ENCODE results near the gene TMEM132D.
"Not testable (repeated sequence)": the region's sequence is repeated elsewhere in the genome, so short reads cannot be mapped to it uniquely, and the experiment has no call there.

TMEM132D gene

DNA sequence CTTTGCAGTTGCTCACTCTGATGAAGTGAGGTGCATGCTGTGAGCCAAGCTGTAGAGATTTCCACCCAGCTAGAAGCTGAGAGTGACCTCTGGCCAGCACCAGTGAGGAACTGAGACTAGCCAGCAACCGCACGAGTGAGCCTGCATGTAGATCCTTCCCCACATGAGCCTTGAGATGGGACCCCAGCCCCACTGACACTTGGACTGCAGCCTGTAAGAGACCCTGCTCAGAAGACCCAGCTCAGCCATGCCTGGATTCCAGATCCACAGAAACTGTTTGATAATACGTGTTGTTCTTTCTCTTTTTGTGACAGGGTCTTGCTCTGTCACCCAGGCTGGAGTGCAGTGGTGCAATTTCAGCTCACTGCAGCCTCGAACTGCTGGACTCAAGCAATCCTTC, 821.4 kb downstream of the TMEM132D start:
- no peak for DNase-seq

- no peak for DNase-seq
Observed at GRCh38 chr12:129081755-129082250, 822.0 kb downstream of the TMEM132D start.

DNA sequence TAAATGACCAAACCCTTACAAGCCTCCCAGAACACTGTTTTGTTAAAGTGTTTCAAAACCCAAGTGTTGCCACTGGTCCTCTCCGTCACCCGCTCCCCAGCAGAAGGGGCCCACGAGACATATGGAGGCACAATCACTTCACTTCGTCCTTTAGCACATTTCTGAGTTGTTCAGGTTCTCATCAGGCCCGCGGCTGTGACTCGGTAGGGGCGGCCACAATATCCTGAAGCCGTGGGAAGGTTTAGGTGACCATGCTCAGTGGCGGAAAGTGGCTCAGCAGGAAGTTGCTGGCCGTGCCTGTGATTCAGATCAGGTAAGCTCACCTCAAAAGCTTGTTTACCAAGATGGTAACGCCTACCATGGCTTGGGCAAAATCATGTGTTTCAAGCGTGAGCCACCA, 823.0 kb downstream of the TMEM132D start:
- DNase-seq = no peak

DNA sequence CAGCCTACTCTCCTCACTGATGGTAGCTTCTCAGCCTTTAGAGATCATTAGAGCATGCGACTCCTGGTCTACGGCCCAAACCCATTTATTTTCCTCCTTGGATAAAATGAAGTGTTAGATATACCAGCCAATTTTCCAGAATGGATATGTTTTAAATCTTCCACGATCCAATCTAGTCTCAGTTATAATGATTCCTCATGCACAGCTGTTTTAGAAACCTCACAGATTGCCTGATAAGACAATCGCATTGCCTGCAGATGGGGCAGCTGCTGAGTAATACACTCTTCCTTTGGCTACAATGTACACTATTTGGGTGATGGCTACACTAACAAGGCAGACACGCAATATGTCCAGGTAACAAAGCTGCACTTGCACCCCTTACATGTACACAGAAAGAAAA, 823.4 kb downstream of the TMEM132D start:
- DNase-seq = no peak

DNA sequence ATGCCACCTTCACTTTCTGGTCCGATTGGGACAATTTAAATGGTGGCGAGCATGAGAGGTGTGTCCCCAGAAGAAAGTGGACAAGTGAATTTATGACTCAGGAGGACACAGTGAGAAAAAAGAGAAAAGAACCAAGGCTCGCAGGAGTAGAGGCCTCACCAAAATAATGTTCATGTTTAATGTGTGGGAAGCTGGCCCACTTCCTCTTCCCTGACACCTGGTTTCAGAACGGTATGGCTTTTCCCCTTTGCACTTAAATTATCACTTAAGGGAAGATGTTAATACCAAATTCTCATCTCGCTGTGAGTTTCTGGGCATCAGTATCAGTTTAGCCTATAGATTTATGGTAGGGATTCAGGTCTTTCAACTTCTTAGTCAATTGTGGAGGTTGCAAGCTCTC, 824.1 kb downstream of the TMEM132D start:
- DNase-seq = no peak

GRCh38 chr12:129076441-129077320, 827.1 kb downstream of the TMEM132D start:
- no peak for DNase-seq

DNA sequence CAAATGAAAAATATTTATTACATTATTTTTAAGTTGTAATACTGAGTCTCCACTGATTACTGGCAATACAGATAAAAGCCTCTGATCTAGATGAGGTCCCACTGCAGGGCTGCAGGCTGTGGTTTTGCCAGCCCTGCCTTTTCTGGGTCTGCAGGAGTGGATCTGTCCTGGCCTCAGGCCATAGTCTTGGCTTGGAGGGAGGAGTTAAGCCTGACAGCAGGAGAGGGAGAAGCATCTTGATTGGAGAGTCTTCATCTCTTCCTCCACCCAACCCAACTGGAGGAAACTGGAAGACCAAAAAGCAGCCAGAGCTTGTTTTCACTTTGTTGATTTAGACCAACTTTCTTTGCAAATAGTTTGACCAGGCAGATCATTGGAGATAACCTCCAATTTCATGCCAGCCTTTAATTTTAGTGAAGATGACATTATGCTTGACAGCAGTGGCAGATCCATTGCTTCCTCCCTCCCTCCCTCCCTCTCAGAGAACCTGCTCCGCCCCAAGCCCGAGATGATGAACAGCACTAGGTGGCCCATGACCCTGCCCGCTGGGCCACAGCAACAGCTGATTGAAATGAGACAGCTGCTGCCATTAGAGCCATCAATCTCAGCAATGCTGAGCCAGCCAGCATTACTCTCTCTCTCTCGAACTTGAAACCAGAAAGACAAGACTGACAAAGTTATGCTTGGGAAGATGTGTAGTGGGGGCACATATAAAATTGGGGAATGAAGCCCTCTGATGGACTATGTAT, 828.2 kb downstream of the TMEM132D start:
- no peak for DNase-seq

GRCh38 chr12:129074379-129074778, 829.4 kb downstream of the TMEM132D start:
- no peak for DNase-seq

DNA sequence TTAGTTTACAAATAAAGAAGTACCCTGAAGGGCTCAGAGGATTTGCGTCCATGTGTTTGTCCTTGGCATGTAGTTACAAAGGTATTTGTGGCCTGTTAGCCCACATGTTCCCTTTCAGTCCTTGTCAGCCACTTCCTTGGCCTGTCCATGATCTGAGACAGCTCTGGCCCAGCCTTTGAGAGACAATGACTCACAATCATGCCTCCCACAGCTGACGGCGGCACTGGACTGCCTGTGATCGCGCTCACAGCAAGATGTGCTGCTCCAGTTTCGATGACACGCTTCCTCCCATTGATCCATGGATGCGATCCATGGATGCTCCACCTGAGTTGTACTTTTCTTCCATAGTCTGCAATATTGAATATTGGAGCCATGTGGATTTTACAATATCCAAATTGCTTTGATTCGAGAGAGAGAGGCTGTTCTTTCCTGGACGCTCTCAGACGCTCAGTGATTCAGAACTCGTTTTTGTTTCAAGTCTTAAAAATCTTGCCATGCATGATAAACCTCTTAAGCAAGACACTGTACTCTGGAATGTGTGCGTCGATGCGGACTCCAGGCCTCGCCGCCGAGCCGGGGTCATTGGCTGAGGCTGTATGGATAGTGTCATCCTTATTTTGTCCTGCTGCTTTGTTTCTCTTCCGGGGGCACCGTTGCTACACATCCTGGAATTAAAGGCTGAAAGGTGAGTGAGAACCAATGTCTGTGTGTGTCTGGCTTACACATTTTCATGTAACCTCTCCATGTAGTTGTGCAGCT, 830.5 kb downstream of the TMEM132D start:
- no peak for DNase-seq

GRCh38 chr12:129071362-129071761, 832.5 kb downstream of the TMEM132D start:
- no peak for DNase-seq

DNA sequence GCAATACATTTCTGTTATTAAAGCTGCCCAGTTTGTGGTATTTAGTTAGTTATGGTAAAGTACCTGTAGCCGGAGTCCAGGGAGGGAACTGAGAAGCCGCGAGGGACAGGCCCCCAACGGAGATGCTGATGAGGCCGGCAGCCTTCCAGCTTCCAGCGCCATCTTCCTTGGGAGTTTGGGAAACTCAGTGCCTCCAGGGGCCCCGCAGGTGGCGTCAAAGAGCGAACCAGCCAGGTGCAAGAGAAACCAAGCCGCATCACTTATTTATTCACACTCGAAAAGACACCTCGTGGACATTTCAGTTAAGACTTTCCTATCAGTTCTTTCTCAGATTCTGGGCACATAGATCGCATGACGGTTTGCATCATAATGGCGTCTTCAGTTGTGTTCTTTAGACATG, 833.9 kb downstream of the TMEM132D start:
- no peak for DNase-seq

DNA sequence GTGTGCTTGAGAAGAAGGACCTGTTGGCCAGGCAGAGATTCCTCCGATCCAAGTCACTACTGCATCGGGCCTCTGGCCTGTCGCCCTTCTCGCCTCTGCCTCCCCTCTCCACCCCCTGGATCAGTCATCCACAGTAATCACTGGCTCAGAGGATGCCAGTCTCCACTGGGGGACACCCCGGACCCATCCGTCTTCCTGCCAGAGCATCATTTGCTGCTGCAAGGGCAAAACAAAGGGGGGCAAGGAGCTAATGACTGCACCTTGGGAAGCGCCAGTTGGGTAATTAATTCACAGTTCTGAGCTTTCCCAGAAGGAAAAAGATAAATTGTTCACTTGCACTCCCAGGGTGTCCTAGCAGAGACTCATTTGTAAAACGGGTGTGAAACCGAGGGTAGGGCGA, 835.1 kb downstream of the TMEM132D start:
- no peak for DNase-seq

DNA sequence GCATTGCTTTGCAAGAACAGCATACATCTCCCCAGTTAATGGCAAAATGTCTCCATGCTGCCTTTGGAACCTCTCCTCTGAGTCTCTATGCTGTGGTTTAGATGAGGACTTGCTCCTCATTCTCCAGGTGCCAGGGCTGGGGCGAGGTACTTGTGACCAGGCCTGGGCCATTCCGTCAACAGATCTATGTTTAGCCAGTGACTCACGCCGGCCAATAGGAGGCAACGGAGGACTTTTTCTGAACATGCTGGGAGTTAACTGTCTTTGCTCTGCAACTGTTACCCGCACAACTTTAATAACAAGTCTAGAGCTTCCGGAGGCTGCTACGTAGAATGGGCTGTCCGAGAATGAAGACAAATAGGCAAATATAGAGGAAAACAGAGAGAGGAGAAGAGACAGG, 836.3 kb downstream of the TMEM132D start:
- DNase-seq = no peak

DNA sequence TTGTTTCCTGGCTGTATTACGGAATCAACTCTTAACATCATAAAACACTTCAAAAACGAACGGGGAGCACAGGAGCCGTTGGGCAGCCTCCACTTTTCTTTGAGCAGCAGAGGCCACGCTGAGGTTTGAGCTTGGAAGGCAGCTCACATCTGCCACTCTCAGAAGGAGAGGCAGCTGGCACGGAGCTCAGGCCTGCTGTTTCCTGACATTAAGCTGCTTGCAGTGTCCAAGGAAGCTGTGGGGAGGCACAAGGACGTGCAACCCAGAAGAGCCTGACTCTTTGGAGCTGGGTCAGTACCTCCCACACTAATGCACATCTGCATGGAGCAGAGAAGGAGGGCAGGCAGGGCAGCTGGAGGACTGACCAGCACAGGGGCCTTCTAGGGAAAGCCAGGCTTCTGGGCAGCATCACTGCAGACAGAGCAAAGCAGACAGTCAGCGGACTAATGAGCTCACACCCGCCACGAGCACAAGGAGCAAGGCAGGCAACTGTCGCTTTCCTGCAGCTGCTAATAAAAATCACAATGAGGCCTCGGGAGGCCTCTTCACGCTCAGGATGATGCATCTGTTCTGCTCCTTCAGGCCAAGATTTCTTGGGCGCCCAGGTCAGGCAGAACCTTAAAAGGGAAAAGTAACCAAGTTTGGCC, 839.5 kb downstream of the TMEM132D start:
- no peak for DNase-seq

DNA sequence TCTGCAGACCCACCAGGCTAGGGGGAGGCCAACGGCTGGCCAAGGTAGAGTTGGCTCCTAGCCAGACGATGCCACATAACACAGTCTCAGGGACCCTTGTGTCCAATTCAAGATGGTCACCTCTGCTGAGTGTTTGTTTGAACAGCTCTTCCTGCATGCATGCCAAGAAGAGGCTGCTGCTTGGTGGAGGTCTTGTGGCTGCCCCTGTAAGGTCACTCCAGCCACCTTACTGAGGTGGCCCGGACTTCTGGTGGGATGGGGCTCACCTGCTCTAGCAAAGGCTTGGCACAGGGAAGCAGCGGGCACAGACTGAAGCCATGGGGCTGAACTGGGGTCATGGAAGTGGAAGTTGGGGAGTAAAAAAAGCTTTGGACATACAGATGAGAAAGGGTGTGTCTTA, 840.2 kb downstream of the TMEM132D start:
- DNase-seq = no peak

DNA sequence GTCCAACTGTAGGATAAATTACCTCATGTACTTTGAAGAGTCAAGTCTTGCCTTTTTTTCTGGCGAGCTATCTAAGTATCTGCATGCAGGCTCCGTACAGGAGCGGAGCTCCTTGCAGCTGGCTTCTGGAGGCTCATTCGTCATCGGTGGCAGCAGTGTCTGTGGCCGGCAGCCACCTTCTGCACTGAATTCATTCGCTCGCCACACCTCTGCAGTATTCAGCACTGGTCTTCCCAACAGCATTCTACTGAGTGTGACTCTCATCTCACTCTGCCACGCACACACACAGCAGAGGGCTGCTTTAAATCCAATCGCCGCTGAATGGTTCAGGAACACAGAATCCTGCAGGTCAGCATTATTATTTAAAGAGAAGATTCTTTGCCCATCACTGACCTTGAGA, 850.6 kb downstream of the TMEM132D start:
- DNase-seq = no peak

DNA sequence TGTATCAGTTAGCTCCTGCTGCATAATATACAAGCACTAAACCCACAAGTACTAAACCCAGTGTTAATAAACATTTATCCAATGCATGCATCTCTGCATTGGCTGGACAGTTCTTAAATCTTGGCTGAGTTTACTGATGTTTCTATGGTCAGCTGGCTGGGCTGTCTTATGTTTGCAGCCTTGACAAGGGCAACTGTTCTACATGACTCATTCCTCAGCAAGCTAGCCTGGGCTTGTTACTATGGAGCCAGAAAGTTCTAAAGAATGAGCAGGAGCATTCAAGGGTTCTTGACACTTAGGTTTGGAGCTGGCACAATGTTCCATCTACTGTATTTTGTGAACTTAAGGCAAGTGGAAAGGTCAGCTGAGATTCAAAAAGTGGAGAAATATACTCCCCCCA, 851.5 kb downstream of the TMEM132D start:
- no peak for DNase-seq

DNA sequence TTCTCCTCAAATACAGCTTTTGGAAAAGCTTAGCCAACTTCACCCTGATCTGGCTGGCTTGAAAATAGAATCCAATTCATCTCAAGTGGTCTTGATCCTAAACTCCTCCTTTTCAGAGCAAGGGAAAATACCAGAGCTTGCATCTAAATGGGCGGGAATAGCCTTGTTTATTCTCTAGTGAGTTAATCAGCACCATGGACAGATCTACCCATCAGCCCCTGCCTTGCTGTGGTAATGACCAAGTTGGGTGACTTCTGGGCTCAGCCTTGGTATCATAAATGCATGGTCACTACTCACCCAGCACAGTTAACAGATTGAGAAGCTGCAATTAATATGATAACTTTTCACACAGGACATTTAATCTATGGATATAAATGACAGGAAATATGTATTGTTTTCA, 853.9 kb downstream of the TMEM132D start:
- no peak for DNase-seq

DNA sequence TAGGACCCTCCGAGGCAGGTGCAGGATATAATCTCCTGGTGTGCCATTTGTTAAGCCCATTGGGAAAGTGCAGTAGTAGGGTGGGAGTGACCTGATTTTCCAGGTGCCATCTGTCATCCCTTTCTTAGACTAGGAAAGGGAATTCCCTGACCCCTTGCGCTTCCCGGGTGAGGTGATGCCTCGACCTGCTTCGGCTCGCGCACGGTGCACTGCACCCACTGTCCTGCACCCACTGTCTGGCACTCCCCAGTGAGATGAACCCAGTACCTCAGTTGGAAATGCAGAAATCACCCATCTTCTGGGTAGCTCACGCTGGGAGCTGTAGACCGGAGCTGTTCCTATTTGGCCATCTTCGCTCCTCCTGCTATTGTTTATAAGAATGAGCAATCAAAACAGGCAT, 860.5 kb downstream of the TMEM132D start:
- not testable (repeated sequence) for DNase-seq

DNA sequence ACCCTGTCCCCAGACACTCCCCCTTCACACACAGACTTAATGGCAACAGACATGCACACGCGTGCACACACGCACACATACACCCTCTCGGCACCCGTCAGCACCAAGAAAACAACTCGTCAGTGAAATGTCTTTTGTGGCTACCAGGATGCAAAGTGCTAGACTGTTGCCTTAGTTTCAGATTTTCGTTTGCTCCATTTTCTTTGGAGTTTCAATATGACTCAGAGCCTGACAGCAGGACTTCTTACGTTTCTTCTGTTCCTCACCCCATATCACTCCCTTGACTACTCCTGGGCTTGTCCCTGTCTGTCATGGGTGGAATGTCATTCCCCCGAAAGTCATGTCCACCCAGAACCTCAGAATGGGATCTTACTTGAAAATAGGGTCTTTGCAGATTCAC, 867.7 kb downstream of the TMEM132D start:
- DNase-seq = no peak

GRCh38 chr12:129034558-129035289, 869.1 kb downstream of the TMEM132D start:
- DNase-seq = no peak

- no peak for DNase-seq
Observed at GRCh38 chr12:129028844-129029243, 875.0 kb downstream of the TMEM132D start.

Measured in activated T-cell treated with anti-CD3 and anti-CD28 coated beads, Interleukin-2, amount 50 U/mL, for 48 hours (primary cell).